GM08714 (cell line): Measurements from ENCODE around the gene STK32B.

Experiments
- H3K4me3 ChIP-seq: fragments of 200-500 bp; sonication (Bioruptor generic); 2 replicates; pipeline ENCODE4 v1.5.1; 2014; ENCODE audit warnings: mild to moderate bottlenecking, low read length, inconsistent platforms
- ZNF274 ChIP-seq: IDR thresholded peaks from 2 replicates; pipeline ENCODE4 v1.6.1; 2012; ENCODE audit warnings: mild to moderate bottlenecking, low read depth, low read length

Gene STK32B

DNA sequence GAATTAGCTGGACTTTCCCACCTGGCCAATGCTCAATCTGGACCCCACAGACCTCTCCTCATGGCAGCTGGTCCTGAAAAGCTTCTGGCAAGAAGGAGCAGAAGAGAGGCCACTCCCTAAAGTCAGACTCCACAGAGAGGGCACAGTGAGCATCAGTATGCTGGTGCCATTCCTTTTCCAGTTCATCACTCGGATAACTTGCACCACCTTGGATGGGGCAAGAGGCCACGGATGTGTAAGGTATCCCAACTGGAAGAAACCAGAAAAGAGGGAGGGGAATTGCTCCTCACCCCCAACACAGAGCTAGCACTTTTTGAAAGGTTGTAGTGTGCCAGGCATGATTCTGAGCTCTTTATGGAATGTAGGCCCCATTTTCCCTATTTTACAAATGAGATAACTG, 85.9 kb downstream of the STK32B start:
- no peak overlapping the region for H3K4me3 ChIP-seq
- no peak for TF ChIP-seq ZNF274

- no peak overlapping the region for H3K4me3 ChIP-seq
Observed at GRCh38 chr4:5137927-5138326, 86.6 kb downstream of the STK32B start.

GRCh38 chr4:5138389-5138788, 87.1 kb downstream of the STK32B start:
- no peak overlapping the region for H3K4me3 ChIP-seq
- no peak for TF ChIP-seq ZNF274

More at GRCh38 chr4:5137927-5138326, 86.6 kb downstream of the STK32B start:
- TF ChIP-seq ZNF274: no peak

- H3K4me3 ChIP-seq: no peak overlapping the region
- no peak for TF ChIP-seq ZNF274
Observed at GRCh38 chr4:5139141-5139540, 87.9 kb downstream of the STK32B start.

- TF ChIP-seq ZNF274: no peak
- H3K4me3 ChIP-seq: no peak overlapping the region
Observed at GRCh38 chr4:5141802-5142201, 90.5 kb downstream of the STK32B start.

DNA sequence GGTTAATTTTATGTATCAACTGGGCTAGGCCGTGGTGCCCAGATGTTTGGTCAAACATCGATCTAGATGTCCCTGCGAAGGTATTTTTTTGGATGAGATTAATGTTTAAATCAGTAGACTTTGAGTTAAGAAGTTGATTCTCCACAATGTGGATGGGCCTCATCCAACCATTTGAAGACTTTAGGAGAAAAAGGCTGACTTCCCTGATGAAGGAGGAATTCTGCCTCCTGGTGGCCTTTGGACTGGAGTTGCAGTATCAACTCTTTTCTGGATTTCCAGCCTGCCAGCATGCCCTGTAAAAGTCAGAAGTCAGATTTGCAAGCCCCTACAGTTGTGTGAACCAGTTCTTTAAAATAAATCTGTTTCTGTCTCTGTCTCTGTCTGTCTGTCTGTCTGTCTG, 91.4 kb downstream of the STK32B start:
- no peak overlapping the region for H3K4me3 ChIP-seq
- TF ChIP-seq ZNF274: no peak

DNA sequence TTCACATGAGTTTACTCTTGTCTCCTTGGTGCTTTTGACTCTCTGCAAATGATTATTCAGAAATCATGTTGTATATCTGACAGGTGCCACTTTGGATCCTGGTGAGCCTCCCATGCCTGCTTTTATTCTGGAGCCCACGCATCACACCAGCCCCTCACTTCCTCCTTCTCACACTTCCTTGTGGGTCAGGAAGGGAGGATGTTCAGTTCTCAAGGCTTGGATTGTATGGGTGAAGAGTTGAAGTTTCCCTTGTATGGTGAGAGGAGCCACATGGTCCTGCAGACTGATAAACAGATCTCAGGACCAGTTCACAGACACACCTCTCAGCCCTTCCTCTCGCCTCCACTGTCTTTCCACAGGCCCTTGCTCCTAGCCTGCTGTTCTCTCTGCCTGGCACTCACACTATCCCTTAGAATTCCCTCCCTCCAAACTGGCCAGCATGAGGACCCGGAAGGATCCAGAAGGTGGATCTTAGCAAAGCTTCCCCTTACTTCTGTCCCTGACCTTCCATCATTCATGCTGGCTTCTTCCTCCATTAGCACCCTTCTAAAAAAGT, 92.1 kb downstream of the STK32B start:
- no peak overlapping the region for H3K4me3 ChIP-seq

DNA sequence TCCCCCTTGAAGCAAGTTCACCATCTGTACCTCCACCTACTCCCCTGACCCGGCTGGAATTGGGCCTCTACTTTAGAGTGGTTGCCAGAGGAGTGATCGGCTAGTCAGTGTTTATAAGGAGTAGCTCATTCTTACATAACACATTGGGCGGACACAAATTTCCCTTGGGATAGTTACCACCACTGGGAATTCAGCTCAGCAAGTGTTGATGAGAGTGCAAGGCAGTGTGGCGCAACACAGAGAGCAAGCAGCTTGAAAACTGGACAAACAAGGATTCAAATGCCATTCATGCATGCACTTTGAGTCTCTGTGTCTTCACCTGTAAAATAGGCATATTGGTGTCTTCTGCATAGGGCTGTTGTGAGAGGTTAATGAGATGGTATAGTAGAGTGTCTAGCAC, 92.7 kb downstream of the STK32B start:
- no peak overlapping the region for H3K4me3 ChIP-seq
- no peak for TF ChIP-seq ZNF274

More for the DNA sequence above, 92.1 kb downstream of the STK32B start:
- TF ChIP-seq ZNF274: no peak

GRCh38 chr4:5144384-5144783, 93.1 kb downstream of the STK32B start:
- TF ChIP-seq ZNF274: no peak
- no peak overlapping the region for H3K4me3 ChIP-seq

DNA sequence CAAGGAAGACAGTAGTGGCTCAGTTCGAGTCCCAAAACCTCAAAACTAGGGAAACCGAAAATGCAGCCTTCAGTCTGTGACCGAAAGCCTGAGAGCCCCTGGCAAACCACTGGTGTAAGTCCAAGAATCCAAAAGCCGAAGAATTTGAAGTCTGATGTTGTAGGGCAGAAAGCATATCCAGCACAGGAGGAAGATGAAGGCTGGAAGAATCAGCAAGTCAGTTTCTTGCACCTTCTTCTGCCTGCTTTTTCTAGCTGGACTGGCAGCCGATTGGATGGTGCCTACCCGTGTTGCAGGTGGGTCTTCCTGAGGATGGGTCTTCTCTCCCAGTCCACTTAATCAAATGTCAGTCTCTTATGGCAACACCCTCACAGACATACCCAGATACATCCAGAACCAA, 95.0 kb downstream of the STK32B start:
- no peak overlapping the region for H3K4me3 ChIP-seq
- TF ChIP-seq ZNF274: no peak

DNA sequence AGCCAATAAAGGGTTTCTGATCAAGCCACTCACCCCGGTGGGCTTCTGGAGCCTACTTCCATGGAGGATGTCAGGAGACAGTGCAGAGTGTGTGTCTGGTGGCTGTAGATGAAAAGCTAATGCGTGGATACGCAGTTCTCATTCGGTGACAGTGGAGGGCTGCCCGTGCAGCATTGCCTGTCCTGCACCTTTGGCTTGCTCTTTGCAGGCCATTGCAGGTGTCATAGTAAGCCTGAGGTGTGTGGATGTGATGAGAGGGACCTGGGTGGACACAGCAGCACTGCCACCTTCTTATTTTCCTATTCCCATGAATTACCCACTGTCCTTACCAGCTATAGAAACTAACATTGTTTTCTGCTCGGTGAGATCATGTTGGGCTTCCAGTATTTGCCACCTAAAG, 101.2 kb downstream of the STK32B start:
- TF ChIP-seq ZNF274: no peak

DNA sequence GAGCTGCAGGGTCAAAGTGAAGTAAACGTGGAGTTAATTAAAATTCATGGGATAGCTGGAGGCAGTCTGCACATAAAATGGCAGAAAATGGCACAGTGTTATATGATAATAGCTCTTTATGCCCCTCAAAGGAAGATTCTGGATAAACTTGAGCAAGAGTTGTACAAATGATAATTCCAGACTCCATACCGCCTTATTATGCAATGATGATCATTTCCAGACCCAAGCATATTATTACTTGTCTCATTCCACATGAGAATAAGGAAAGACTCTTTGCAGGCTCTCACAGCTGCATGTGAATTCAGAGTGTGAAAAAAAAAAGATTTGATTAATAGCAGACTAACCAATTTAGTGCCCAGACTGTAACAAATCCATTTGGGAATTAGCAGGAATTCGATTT, 105.4 kb downstream of the STK32B start:
- no peak overlapping the region for H3K4me3 ChIP-seq
- TF ChIP-seq ZNF274: no peak

More for the DNA sequence above, 101.2 kb downstream of the STK32B start:
- H3K4me3 ChIP-seq: no peak overlapping the region

DNA sequence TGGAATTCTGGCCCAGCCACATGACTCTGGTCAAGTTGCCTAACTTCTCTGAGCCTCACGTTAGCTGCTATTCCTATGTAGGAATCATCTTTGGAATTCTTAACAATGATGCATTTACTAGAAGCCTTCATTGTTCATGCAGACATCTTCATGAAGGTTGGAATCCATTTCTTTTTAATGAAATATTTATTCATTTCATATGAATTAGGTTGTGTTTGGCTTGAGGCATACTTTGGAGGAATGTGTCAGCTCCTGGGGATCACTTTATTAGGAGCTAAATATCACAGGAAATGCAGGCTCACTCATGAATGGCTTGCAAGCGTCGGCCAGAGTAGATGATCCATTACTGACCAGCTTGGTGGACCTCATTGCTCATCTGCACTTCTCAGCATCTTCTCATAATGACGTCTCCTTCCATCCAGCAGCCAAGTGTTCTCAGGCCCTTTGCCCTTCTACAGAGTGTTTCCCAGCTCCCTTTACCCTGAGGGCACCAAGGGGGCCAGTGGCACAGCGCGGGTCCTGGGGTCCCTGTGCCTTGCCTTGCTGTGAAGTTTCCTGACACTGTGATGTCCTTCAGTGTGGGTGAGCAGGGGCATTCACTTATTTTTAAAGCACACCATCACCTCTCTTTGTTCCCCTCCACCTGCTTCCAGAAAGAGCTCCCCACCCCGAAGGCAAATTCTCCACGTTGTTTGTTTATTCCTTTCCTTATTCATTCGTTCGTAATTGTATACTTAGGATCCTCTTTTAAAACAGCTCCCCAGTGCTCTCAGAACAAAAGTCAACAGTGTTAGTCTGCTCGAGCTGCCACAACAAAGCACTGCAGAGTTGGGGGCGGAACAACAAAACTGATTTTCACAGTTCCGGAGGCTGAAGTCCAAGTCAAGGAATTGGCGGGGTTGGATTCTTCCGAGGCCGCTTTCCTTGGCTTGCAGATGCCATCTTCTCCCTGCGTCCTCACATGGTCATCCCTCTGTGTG, 106.8 kb downstream of the STK32B start:
- no peak for TF ChIP-seq ZNF274
- no peak overlapping the region for H3K4me3 ChIP-seq

DNA sequence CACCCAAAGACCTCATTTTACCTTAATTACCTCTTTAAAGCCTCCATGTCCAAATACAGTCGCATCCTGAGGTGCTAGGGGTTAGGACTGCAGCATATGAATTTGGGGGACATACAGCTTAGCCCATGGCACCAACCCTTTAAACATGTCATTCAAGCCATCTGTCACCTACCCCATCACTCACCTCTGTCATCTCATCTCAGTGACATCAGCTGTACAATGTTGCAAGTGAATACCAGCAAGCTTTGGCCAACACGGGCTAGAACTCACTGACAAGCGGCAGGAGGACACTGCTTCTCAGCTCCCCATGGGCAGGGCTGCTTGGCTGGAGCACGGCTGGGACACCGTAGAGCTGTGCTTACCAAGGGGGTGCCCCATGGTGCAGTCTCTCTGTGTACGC, 107.5 kb downstream of the STK32B start:
- no peak overlapping the region for H3K4me3 ChIP-seq
- no peak for TF ChIP-seq ZNF274

- TF ChIP-seq ZNF274: no peak
Observed at GRCh38 chr4:5160668-5161067, 109.4 kb downstream of the STK32B start.

GRCh38 chr4:5162909-5163508, 111.7 kb downstream of the STK32B start:
- H3K4me3 ChIP-seq: no peak overlapping the region
- no peak for TF ChIP-seq ZNF274

More at GRCh38 chr4:5160668-5161067, 109.4 kb downstream of the STK32B start:
- H3K4me3 ChIP-seq: no peak overlapping the region
